H9 (cell line): Measurements from ENCODE around the gene C19orf25. TPM values are rescaled to one million over a fixed set of nuclear protein-coding genes. Genes with fewer than 3 reads are reported as not detected.

ENCODE experiments used
- DNase-seq: peaks from one replicate; pipeline ENCODE4 v3.0.0-alpha.2; 2017
- H2AFZ ChIP-seq: one replicate; pipeline ENCODE4 v1.6.1; 2013; ENCODE audit warnings: mild to moderate bottlenecking, low read length, control low read depth, moderate library complexity
- H2AK5ac ChIP-seq: 2 replicates; pipeline ENCODE4 v1.6.1; 2013; ENCODE audit warnings: low read length, control low read depth, mixed read lengths; ENCODE audit not compliant: insufficient read length
- H2BK120ac ChIP-seq: one replicate; pipeline ENCODE4 v1.6.1; 2013; ENCODE audit warnings: low read depth, mild to moderate bottlenecking, low read length, control low read depth, inconsistent platforms; ENCODE audit not compliant: poor library complexity, severe bottlenecking
- H2BK12ac ChIP-seq: 2 replicates; pipeline ENCODE4 v1.6.1; 2013; ENCODE audit warnings: low read length, control low read depth, mixed read lengths, low read depth; ENCODE audit not compliant: insufficient read length
- H2BK15ac ChIP-seq: 2 replicates; pipeline ENCODE4 v1.6.1; 2013; ENCODE audit warnings: low read depth, low read length, control low read depth
- H2BK20ac ChIP-seq: one replicate; pipeline ENCODE4 v1.6.1; 2013; ENCODE audit warnings: low read depth, mild to moderate bottlenecking, low read length, control low read depth, inconsistent platforms; ENCODE audit not compliant: poor library complexity, severe bottlenecking
- H2BK5ac ChIP-seq: 2 replicates; pipeline ENCODE4 v1.6.1; 2013; ENCODE audit warnings: low read length, control low read depth, mixed read lengths; ENCODE audit not compliant: insufficient read length
- H3K14ac ChIP-seq: 2 replicates; pipeline ENCODE4 v1.6.1; 2013; ENCODE audit warnings: low read length, control low read depth; ENCODE audit not compliant: insufficient read depth
- H3K18ac ChIP-seq: 2 replicates; pipeline ENCODE4 v1.6.1; 2013; ENCODE audit warnings: low read depth, mild to moderate bottlenecking, mixed read lengths, low read length, control low read depth; ENCODE audit not compliant: insufficient read length
- H3K23ac ChIP-seq: 2 replicates; pipeline ENCODE4 v1.6.1; 2013; ENCODE audit warnings: low read length, control low read depth, mixed read lengths, low read depth; ENCODE audit not compliant: insufficient read length
- H3K23me2 ChIP-seq: 2 replicates; pipeline ENCODE4 v1.6.1; 2013; ENCODE audit warnings: low read depth, mild to moderate bottlenecking, mixed read lengths, low read length, control low read depth; ENCODE audit not compliant: insufficient read length, poor library complexity, severe bottlenecking
- H3K27ac ChIP-seq: 2 replicates; pipeline ENCODE4 v1.5.1; 2013; ENCODE audit warnings: low read length, control low read depth, mixed read lengths, low read depth; ENCODE audit not compliant: insufficient read length
- H3K27me3 ChIP-seq: 2 replicates; pipeline ENCODE4 v1.6.1; 2013; ENCODE audit warnings: low read length, control low read depth, inconsistent platforms; ENCODE audit not compliant: insufficient read depth
- H3K4ac ChIP-seq: 2 replicates; pipeline ENCODE4 v1.6.1; 2013; ENCODE audit warnings: low read depth, mild to moderate bottlenecking, control low read depth, inconsistent platforms, low read length, moderate library complexity
- H3K4me1 ChIP-seq: 2 replicates; pipeline ENCODE4 v1.6.1; 2013; ENCODE audit warnings: low read length, control low read depth, inconsistent platforms; ENCODE audit not compliant: insufficient read depth
- H3K4me2 ChIP-seq: 2 replicates; pipeline ENCODE4 v1.6.1; 2013; ENCODE audit warnings: low read length, control low read depth, mixed read lengths; ENCODE audit not compliant: insufficient read length, insufficient read depth
- H3K56ac ChIP-seq: 2 replicates; pipeline ENCODE4 v1.6.1; 2013; ENCODE audit warnings: low read depth, mild to moderate bottlenecking, mixed read lengths, low read length, control low read depth; ENCODE audit not compliant: insufficient read length
- H3K79me1 ChIP-seq: 2 replicates; pipeline ENCODE4 v1.6.1; 2013; ENCODE audit warnings: low read depth, mild to moderate bottlenecking, moderate library complexity, low read length, control low read depth, inconsistent platforms; ENCODE audit not compliant: insufficient read depth, poor library complexity, severe bottlenecking
- H3K79me2 ChIP-seq: 2 replicates; pipeline ENCODE4 v1.6.1; 2013; ENCODE audit warnings: low read length, control low read depth, inconsistent platforms; ENCODE audit not compliant: insufficient read depth
- H3K9ac ChIP-seq: 2 replicates; pipeline ENCODE4 v1.6.1; 2013; ENCODE audit warnings: low read length, control low read depth, mixed read lengths; ENCODE audit not compliant: insufficient read length; ENCODE audit errors: extremely low read depth
- H3K9me3 ChIP-seq: one replicate; pipeline ENCODE4 v1.6.1; 2013; ENCODE audit warnings: low read depth, low read length, inconsistent platforms; ENCODE audit not compliant: control insufficient read depth
- H3T11ph ChIP-seq: one replicate; pipeline ENCODE4 v1.6.1; 2013; ENCODE audit warnings: mild to moderate bottlenecking, low read length, control low read depth, inconsistent platforms
- H4K20me1 ChIP-seq: one replicate; pipeline ENCODE4 v1.6.1; 2013; ENCODE audit not compliant: control insufficient read depth, insufficient read length, insufficient read depth
- H4K5ac ChIP-seq: 2 replicates; pipeline ENCODE4 v1.6.1; 2013; ENCODE audit warnings: low read depth, mild to moderate bottlenecking, mixed read lengths, low read length, control low read depth; ENCODE audit not compliant: insufficient read length
- H4K8ac ChIP-seq: replicated peaks from 2 replicates; pipeline ENCODE4 v1.6.1; 2013; ENCODE audit warnings: low read length, control low read depth, mixed read lengths, low read depth; ENCODE audit not compliant: insufficient read length
- H4K91ac ChIP-seq: 2 replicates; pipeline ENCODE4 v1.6.1; 2013; ENCODE audit warnings: low read depth, mild to moderate bottlenecking, moderate library complexity, mixed read lengths, low read length, control low read depth; ENCODE audit not compliant: insufficient read length
- H3K27ac Mint-ChIP-seq, 3 experiments: 2 replicates in 2 of 3; 3 replicates in 1 of 3; pipeline ENCODE4 v1.8.0; 2020 to 2021; ENCODE audit warnings: mixed read lengths in 3 of 3, mild to moderate bottlenecking in 1 of 3, moderate library complexity in 1 of 3
- H3K27me3 Mint-ChIP-seq: 2 replicates; pipeline ENCODE4 v1.8.0; 2021; ENCODE audit warnings: low read depth, mild to moderate bottlenecking, moderate library complexity, mixed read lengths
- H3K36me3 Mint-ChIP-seq, 3 experiments: 2 replicates in 2 of 3; 3 replicates in 1 of 3; pipeline ENCODE4 v1.8.0; 2020 to 2021; ENCODE audit warnings: low read depth in 3 of 3, mixed read lengths in 3 of 3; ENCODE audit not compliant: insufficient read depth in 1 of 3
- H3K4me1 Mint-ChIP-seq, 2 experiments: 2 replicates each; pipeline ENCODE4 v1.8.0; 2020; ENCODE audit warnings: mixed read lengths in 2 of 2
- H3K4me3 Mint-ChIP-seq, 2 experiments: 2 replicates in 1 of 2; 3 replicates in 1 of 2; pipeline ENCODE4 v1.8.0; 2020 to 2021; ENCODE audit warnings: mild to moderate bottlenecking in 2 of 2, mixed read lengths in 2 of 2, moderate library complexity in 1 of 2
- H3K9me3 Mint-ChIP-seq, 2 experiments: 2 replicates in 1 of 2; 3 replicates in 1 of 2; pipeline ENCODE4 v1.8.0; 2020; ENCODE audit warnings: mild to moderate bottlenecking in 2 of 2, mixed read lengths in 2 of 2, moderate library complexity in 1 of 2
- WGBS: extraction: QIAGEN DNeasy Blood & Tissue Kit; methylation state at CpG from one replicate; pipeline ENCODE4 v1.1.7; 2013; ENCODE audit warnings: missing lambda C conversion rate, low lambda C conversion rate, mixed read lengths; ENCODE audit not compliant: insufficient read length; ENCODE audit errors: extremely low coverage; 5-methylcytosine and 5-hydroxymethylcytosine counted together
- total RNA-seq: library from RNA; stranded (reverse); gene quantifications from 2 replicates; pipeline ENCODE4 v1.2.1, GENCODE V29; 2021
- TF ChIP-seq, protein P1 (sequence below): fragments of 200-600 bp; sonication (generic); conservative IDR thresholded peaks from 3 replicates; pipeline ENCODE4 v1.8.0; 2021; ENCODE audit warnings: antibody characterized with exemption, mild to moderate bottlenecking

The C19orf25 gene
- total RNA-seq, 1 experiment from 2014 or later = 36.8 TPM

DNA sequence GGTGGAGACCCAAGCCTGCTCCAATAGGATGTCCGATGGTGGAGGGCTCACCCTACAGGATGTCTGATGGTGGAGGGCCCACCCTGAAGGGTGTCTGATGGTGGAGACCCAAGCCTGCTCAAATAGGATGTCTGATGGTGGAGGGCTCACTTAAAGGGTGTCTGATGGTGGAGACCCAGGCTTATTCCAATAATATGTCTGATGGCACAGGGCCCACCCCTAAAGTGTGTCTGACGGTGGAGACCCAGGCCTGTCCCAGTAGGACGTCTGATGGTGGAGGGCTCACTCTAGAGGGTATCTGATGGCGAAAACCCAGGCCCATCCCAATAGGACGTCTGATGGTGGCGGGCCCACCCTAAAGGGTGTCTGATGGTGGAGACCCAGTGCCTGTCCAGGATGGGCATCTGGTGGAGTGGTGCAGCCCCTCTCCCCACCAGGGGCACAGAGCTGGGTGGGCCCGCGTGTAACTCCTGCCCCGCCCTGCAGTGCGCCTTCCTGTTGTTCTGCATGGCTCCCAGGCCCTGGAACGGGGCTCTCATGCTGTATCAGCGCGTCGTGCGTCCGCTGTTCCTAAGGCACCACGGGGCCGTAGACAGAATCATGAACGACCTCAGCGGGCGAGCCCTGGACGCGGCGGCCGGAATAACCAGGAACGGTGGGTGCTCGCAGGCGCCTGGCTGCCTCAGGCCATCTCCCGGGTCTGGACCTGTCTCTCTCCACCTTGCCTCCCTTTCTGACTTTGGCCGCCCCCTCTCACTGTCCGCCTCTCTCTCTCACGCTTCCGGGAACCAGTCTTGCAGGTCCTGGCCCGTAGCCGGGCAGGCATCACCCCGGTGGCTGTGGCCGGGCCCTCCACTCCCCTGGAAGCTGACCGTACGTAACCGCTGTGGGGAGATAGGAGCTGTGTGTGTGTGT, 17.0 kb upstream of the C19orf25 start:
- no peak overlapping the region for H3K14ac ChIP-seq
- no peak overlapping the region for H3K9ac ChIP-seq
- Mint-ChIP-seq H3K9me3 (peaks cover 5 to 13% of the 10 kb centered on the region in 2 experiments), H3K36me3 (no peaks in the 10 kb centered on the region; a peak in 1 of 7 replicates), H3K27ac (no peak overlapping the region), H3K27me3 (peaks cover 67% of the 10 kb centered on the region), H3K4me1 (peaks cover 4 to 15% of the 10 kb centered on the region in 2 experiments), H3K4me3 (no peak overlapping the region)
- no peak overlapping the region for H2BK15ac ChIP-seq
- no peaks in the 10 kb centered on the region for H3K79me2 ChIP-seq
- H4K91ac ChIP-seq = no peak overlapping the region
- no peak overlapping the region for H3K18ac ChIP-seq
- no peaks in the 10 kb centered on the region for H4K20me1 ChIP-seq
- H3T11ph ChIP-seq = no peak overlapping the region
- H4K5ac ChIP-seq = no peak overlapping the region
- H3K4me2 ChIP-seq = no peak overlapping the region
- peaks cover 8% of the 10 kb centered on the region for H3K23me2 ChIP-seq
- no CpG with 5 or more reads among the region's 40 CpGs for WGBS
- no peak overlapping the region for H2AK5ac ChIP-seq
- H4K8ac ChIP-seq = no peak overlapping the region
- H3K27me3 ChIP-seq = peaks cover 3% of the 10 kb centered on the region; the same call in 1 of the 2 replicates
- H2BK5ac ChIP-seq = no peak overlapping the region
- H3K23ac ChIP-seq = no peak overlapping the region
- no peak for DNase-seq
- H2BK120ac ChIP-seq = no peak overlapping the region
- H3K56ac ChIP-seq = no peak overlapping the region
- H2BK12ac ChIP-seq = no peak overlapping the region
- no peak overlapping the region for H2AFZ ChIP-seq
- H3K4ac ChIP-seq = no peak overlapping the region
- no peak overlapping the region for H3K27ac ChIP-seq
- H3K4me1 ChIP-seq = no peaks in the 10 kb centered on the region
- no peaks in the 10 kb centered on the region for H3K79me1 ChIP-seq
- H3K9me3 ChIP-seq = no peaks in the 10 kb centered on the region
- TF ChIP-seq, protein P1, sequence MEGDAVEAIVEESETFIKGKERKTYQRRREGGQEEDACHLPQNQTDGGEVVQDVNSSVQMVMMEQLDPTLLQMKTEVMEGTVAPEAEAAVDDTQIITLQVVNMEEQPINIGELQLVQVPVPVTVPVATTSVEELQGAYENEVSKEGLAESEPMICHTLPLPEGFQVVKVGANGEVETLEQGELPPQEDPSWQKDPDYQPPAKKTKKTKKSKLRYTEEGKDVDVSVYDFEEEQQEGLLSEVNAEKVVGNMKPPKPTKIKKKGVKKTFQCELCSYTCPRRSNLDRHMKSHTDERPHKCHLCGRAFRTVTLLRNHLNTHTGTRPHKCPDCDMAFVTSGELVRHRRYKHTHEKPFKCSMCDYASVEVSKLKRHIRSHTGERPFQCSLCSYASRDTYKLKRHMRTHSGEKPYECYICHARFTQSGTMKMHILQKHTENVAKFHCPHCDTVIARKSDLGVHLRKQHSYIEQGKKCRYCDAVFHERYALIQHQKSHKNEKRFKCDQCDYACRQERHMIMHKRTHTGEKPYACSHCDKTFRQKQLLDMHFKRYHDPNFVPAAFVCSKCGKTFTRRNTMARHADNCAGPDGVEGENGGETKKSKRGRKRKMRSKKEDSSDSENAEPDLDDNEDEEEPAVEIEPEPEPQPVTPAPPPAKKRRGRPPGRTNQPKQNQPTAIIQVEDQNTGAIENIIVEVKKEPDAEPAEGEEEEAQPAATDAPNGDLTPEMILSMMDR = no peak
- H2BK20ac ChIP-seq = no peak overlapping the region
